D341Med (cell line): ENCODE measurements around the gene EPB41L3.

Experiments used
- DNase-seq: peaks from one replicate; pipeline ENCODE4 v3.0.0; 2012; ENCODE audit warnings: low spot score

Gene EPB41L3

DNA sequence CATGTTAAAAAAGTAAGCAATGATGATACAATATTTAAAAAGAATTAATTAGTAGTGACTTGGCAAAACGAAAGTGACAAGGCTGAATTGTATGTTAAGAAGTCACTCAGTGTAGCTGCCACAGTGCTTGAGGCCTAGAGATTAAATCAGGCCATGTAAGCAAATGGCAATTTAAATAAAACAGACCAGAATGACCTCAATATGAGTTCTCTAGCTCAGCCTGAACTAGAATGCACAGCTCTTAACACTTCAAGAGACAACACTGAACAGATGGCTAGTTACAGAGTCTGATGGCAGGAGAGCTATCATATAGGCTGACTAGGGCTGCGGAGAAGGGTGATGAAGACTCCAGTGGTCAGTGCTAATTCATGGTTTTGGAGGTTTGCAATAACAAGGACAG lies 130.3 kb downstream of the EPB41L3 start:
- no peak for DNase-seq

DNA sequence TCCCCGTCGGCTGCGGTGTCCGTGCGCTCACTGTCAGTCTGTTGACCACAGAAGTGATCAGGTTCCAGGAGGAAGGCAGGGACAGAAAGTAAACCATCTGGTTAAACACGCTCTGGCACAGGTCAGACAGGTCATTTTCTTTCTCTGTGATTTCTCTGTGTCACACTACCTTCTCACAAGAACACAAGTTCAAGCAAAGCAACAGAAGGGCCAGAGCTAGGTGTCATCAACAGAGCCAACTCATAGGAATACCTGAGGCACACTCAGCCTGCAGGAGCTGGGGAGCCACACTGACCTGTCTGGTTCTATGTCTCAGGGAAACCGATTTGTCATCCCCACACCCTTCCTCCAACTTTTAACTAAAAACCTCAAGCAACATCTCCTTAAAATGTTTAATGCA lies 133.2 kb downstream of the EPB41L3 start:
- no peak for DNase-seq

- no peak for DNase-seq
These were observed 145.5 kb downstream of the EPB41L3 start for GRCh38 chr18:5398269-5398668.

GRCh38 chr18:5397102-5397501 lies 146.7 kb downstream of the EPB41L3 start:
- no peak for DNase-seq

- no peak for DNase-seq
These were observed 147.8 kb downstream of the EPB41L3 start for GRCh38 chr18:5395860-5396448.

- no peak for DNase-seq
These were observed 150.0 kb downstream of the EPB41L3 start for GRCh38 chr18:5393779-5394178.

DNA sequence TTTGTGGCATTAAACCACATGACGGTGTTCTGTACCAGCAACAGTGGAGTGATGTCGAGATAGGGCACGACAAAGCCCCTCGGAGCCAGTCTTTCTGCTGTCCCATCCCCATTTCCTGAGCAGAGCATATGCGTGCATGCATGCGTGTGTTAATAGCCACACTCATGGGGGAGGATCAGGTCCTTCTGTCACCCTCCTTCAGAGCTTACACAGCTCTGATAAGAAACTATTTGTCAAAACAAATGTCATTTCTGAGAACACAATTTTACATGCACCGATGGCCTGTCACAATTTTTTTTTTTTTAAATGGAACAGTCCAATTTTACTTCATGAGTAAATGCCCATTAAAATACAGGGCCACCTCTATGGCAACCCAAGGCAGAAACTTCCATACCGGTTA lies 152.4 kb downstream of the EPB41L3 start:
- DNase-seq, result no peak

DNA sequence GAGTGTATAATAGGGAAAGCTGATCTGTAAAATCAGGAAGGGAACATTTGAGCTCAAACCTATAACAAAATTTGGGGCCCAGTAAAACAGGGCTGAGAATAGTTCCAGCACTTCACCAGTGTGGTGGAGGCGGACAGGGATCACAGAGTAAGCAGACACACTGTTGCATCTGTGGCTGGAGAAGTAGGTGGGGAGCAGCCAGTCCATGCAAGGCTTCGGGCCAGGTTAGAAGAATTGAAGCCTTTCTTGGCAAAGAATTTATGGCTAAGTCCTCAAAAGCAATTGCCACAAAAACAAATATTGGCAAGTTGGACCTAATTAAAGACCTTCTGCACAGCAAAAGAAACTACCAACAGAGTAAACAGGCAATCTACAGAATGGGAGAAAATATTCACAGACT lies 154.4 kb downstream of the EPB41L3 start:
- no peak for DNase-seq

- DNase-seq, result no peak
These were observed 154.9 kb downstream of the EPB41L3 start for GRCh38 chr18:5388896-5389295.

- no peak for DNase-seq
These were observed 163.2 kb downstream of the EPB41L3 start for GRCh38 chr18:5380586-5380985.

- no peak for DNase-seq
These were observed 166.8 kb downstream of the EPB41L3 start for GRCh38 chr18:5376986-5377385.

DNA sequence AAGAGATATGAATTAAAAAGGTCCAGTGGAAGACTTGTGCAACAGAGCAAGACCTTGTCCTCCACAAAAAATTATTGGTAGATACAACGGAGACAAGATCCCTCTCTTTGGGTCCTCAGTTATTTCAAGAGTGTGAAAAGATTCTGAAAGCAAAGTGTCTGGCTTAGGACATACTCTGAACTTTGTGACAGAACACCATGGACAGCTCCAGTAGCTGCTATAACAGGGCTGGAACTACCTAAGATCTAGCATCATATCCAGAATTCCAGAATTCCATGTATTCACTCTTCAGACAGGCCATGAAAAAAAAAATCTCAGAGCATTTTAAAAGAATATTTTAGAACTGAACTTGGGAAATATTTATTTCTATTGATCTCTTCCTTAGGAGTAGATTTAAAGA lies 173.5 kb downstream of the EPB41L3 start:
- DNase-seq, result no peak

DNA sequence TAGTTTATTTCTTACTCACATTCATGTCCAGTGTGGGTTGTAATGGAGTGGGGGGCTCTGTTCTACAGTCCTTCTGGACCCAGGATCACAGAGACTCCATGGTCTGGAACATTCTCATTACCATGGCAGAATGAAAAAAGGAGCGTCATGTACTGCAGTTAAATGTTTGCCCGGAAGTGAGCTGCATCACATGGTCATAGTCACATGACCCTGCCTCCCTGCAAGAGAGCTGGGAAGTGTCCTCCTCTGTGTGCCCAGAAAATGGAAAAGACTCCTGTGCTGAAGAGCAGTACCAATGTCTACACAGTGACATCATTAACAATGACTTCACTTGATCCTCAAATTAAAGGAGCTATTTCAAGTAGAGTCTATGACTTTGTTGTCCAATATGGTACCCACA lies 174.3 kb downstream of the EPB41L3 start:
- no peak for DNase-seq

DNA sequence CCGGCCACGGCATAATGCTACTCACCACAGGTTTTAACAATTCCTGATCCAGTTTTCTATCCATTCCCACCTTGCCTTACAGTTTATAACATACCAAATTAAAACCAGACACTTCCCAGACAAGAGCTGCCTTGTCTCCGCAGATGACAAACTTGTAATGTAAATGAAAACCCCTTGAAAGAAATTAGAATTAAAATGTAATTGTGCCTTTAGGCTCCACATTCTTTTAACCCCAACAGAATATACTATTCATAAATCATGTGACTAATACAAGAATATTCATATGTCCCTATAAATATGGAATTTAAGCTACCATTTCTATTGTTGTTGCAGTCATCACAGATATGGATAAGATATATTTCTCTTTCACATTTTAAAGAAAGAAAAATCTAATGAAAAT lies 178.4 kb downstream of the EPB41L3 start:
- no peak for DNase-seq

DNA sequence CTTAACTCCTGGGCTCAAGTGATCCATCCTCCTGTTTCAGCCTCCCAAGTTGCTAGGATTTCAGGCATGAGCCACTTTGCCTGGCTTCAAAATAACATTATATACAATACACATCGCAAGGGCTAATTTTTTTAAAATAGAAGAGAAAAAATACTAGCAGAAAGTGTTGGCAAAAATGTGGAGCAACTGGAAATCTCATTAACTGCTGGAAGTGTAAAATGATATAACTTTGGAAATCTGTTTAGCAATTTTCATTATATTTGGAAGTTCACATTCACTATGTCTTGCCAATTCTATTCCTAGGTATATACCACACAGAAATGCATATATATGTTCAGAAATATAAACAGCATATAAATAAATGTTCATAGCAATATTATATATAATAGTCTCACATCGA lies 193.2 kb downstream of the EPB41L3 start:
- DNase-seq, result no peak
